Mucosa of stomach (tissue), 1 donor: ENCODE results near the gene ADAMTSL3.

ENCODE experiments used
- H3K27me3 ChIP-seq: one replicate; pipeline ENCODE4 v1.7.0; 2013; ENCODE audit warnings: mild to moderate bottlenecking, low read length; ENCODE audit not compliant: control insufficient read depth, insufficient read depth
- H3K36me3 ChIP-seq: one replicate; pipeline ENCODE4 v1.7.0; 2013; ENCODE audit warnings: low read length; ENCODE audit not compliant: control insufficient read depth, insufficient read depth
- H3K4me1 ChIP-seq: one replicate; pipeline ENCODE4 v1.7.0; 2013; ENCODE audit warnings: mild to moderate bottlenecking, low read length; ENCODE audit not compliant: control insufficient read depth, insufficient read depth
- H3K4me3 ChIP-seq: one replicate; pipeline ENCODE4 v1.7.0; 2013; ENCODE audit warnings: low read length
- H3K9ac ChIP-seq: one replicate; pipeline ENCODE4 v1.7.0; 2013; ENCODE audit warnings: mild to moderate bottlenecking, low read length, moderate library complexity
- H3K9me3 ChIP-seq: one replicate; pipeline ENCODE4 v1.7.0; 2013; ENCODE audit warnings: mild to moderate bottlenecking, low read length, moderate library complexity; ENCODE audit not compliant: control insufficient read depth
- donor health status: Pancreatic carcinoma.

ADAMTSL3 gene

GRCh38 chr15:83653639-83654378 is at the start of gene ADAMTSL3:
TSS of gene ADAMTSL3 (plus strand) at chr15:83654123. CDS start at chr15:83655762, 1,639 bp downstream.
- Histone ChIP-seq H3K4me3 (no peak within 1 kb of the TSS), H3K4me1 (no peaks in the 10 kb centered on the region), H3K9ac (no peak within 1 kb of the TSS)

DNA sequence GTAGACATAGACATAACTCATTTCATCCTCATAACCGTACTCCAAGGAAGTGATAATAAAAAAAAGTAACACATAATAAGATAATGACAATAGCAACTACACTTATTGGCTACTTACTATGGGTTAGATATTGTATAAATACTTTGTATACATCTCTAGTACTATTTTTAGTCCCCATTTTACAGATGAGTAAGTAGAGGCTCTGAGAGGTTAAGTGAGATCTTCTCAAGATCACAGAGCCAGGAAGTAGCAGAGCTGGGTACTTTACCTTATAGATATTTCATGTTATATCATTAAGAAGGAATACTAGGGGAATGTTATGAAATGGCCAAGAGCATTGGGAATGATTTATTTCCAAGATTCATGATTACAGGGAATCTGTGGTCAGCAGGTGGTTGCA is 49.4 kb upstream of the ADAMTSL3 start:
- H3K27me3 ChIP-seq, result no peaks in the 10 kb centered on the region
- H3K9ac ChIP-seq, result no peak overlapping the region
- H3K36me3 ChIP-seq, result no peaks in the 10 kb centered on the region
- H3K9me3 ChIP-seq, result no peaks in the 10 kb centered on the region
- H3K4me1 ChIP-seq, result no peaks in the 10 kb centered on the region
- H3K4me3 ChIP-seq, result no peak overlapping the region

More at GRCh38 chr15:83653639-83654378, at the start of gene ADAMTSL3:
- no peaks in the 10 kb centered on the region for H3K9me3 ChIP-seq
- H3K36me3 ChIP-seq, result no peaks in the 10 kb centered on the region
- peaks cover 23% of the 10 kb centered on the region for H3K27me3 ChIP-seq

DNA sequence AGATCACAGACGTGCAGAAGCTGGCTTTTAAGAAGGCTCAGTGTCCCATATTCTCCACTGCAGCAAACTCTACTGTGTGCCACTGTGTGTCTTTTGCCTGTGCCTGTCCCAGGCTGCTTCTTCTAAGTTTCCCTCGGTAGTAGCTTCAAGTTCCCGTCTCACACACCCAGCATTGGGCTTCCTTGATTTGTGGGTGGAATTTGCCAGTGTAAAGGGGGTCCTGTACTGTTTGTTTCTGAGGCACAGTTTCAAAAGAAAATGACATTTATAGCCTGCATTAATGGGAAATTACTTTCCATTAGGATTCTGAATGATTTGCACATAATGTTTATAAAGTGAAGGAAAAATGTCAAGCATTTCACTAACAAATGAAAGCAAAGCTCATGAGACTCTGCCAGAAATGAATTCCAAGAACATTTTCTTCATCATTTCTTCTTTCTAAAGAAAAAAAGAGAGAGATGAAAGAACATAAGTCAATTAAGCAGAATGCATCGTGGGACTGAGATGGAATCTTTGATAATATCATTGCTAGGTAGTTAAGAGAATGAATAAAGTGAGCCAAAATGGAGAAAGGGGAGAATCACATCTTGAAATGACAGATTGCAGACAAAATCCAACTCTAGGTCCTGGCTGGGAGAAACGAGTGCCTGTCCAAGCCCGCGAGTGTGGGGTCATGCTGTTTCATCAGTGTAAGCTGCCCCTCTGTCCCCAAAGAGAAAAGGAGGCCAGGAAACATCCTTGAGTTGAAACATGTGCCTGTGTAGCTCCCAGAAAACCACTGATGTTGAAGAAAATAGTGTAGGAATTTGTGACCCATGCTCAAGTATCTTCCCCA is 48.6 kb upstream of the ADAMTSL3 start:
- no peak overlapping the region for H3K9ac ChIP-seq
- H3K27me3 ChIP-seq, result no peaks in the 10 kb centered on the region
- no peak overlapping the region for H3K4me3 ChIP-seq
- no peaks in the 10 kb centered on the region for H3K36me3 ChIP-seq
- no peaks in the 10 kb centered on the region for H3K9me3 ChIP-seq
- H3K4me1 ChIP-seq, result no peaks in the 10 kb centered on the region

GRCh38 chr15:83610132-83610531 is 43.8 kb upstream of the ADAMTSL3 start:
- no peaks in the 10 kb centered on the region for H3K27me3 ChIP-seq

GRCh38 chr15:83610901-83611685 is 42.8 kb upstream of the ADAMTSL3 start:
- Histone ChIP-seq H3K4me1 (no peaks in the 10 kb centered on the region), H3K9ac (no peak overlapping the region), H3K9me3 (no peaks in the 10 kb centered on the region), H3K27me3 (no peaks in the 10 kb centered on the region), H3K36me3 (no peaks in the 10 kb centered on the region), H3K4me3 (no peak overlapping the region)

More at GRCh38 chr15:83610132-83610531, 43.8 kb upstream of the ADAMTSL3 start:
- Histone ChIP-seq H3K9ac (no peak overlapping the region), H3K4me3 (no peak overlapping the region), H3K9me3 (no peaks in the 10 kb centered on the region), H3K4me1 (no peaks in the 10 kb centered on the region), H3K36me3 (no peaks in the 10 kb centered on the region)

DNA sequence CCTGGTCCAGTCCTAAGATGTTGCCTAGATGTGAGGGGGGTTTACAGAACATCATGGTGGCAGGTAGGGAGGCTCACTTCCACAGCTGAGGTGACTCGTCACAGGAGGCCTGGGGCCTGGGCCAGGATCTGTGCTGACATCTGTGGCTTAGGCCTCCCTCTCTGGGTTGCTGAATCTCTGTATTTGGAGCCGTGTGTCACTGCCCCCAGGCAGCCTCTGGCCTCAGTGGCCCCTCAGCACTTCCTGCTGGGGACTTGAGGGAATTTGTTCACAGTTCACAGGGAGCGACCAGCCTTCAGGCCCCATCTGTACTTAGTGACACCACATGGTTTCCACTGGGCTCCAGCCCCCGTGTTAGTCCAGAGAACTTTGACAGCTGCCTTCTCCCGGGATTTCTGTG is 41.7 kb upstream of the ADAMTSL3 start:
- Histone ChIP-seq H3K36me3 (no peaks in the 10 kb centered on the region), H3K9ac (no peak overlapping the region), H3K4me1 (no peaks in the 10 kb centered on the region), H3K4me3 (no peak overlapping the region), H3K27me3 (no peaks in the 10 kb centered on the region), H3K9me3 (no peaks in the 10 kb centered on the region)

GRCh38 chr15:83612898-83613635 is 40.9 kb upstream of the ADAMTSL3 start:
- Histone ChIP-seq H3K4me1 (no peaks in the 10 kb centered on the region), H3K36me3 (no peaks in the 10 kb centered on the region), H3K27me3 (no peaks in the 10 kb centered on the region), H3K4me3 (no peak overlapping the region), H3K9ac (no peak overlapping the region), H3K9me3 (no peaks in the 10 kb centered on the region)

DNA sequence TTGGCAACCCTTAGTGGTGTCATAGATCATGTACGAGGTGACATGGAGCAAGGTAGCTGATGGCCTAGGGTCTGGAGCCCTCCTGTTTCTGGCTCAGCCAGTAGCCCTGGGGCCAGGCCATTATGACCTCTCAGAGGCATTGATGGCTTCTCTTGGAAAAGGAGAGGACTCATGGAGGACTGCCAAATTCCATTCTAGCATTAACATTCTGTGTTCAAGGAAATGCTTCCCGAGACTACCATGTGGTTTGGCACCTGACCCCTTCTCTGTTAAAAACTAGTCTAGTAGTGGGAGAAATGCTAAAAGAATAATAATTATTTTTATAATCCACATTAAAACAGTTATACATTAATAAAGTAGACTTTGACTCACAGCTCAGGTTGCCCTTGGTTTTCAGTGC is 40.2 kb upstream of the ADAMTSL3 start:
- H3K36me3 ChIP-seq, result no peaks in the 10 kb centered on the region
- H3K4me3 ChIP-seq, result no peak overlapping the region
- no peak overlapping the region for H3K9ac ChIP-seq
- no peaks in the 10 kb centered on the region for H3K27me3 ChIP-seq
- H3K9me3 ChIP-seq, result no peaks in the 10 kb centered on the region
- H3K4me1 ChIP-seq, result no peaks in the 10 kb centered on the region

GRCh38 chr15:83616840-83617239 is 37.1 kb upstream of the ADAMTSL3 start:
- no peaks in the 10 kb centered on the region for H3K9me3 ChIP-seq

DNA sequence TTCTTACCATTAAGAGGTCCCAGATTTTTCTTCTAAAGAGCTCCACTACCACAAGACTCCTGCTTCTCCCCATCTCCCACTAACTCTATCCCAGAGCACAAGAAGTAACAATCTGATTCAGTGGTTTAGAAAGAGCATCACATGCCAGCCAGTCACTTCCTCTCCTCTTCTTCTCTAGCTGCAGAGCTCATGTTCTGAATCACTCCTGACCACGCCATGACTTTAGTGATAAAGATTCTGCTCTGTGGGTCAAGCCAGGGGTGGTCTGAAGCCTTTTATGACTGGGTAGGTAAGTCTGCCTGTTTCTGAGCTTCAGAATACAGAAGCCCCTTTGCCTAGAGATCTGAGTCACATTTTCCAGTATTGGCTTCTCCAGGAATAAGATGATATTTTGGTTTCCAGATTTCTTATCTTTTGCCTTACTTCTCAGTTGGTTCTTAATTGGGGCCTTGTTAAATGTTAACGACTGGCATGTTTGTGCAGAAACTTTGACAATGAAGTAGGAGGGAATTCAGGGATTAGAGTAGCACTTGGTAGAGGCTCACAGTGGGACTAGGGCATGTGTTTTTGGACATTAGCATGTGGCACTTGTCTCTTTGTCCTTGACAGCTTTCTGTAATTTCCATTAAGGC is 27.6 kb upstream of the ADAMTSL3 start:
- Histone ChIP-seq H3K9ac (no peak overlapping the region), H3K9me3 (no peaks in the 10 kb centered on the region), H3K4me3 (no peak overlapping the region), H3K27me3 (no peaks in the 10 kb centered on the region), H3K4me1 (no peaks in the 10 kb centered on the region), H3K36me3 (no peaks in the 10 kb centered on the region)

More at GRCh38 chr15:83616840-83617239, 37.1 kb upstream of the ADAMTSL3 start:
- H3K9ac ChIP-seq, result no peak overlapping the region
- H3K4me3 ChIP-seq, result no peak overlapping the region
- H3K4me1 ChIP-seq, result no peaks in the 10 kb centered on the region
- no peaks in the 10 kb centered on the region for H3K27me3 ChIP-seq
- H3K36me3 ChIP-seq, result no peaks in the 10 kb centered on the region

DNA sequence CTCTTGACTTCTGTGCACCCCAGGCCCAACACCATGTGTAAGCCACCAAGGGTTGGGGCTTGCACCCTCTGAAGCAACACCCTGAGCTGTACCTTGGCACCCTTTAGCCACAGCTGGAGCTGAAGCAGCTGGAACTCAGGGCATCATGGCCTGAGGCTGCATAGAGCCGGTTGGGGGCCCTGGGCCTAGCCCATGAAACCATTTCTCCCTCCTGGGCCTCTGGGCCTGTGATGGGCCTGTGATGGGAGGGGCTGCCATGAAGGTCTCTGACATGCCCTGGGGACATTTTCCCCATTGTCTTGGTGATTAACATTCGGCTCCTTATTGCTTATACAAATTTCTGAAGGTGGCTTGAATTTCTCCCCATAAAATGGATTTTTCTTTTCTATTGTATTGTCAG is 22.4 kb upstream of the ADAMTSL3 start:
- Histone ChIP-seq H3K9ac (no peak overlapping the region), H3K9me3 (no peaks in the 10 kb centered on the region), H3K4me3 (no peak overlapping the region), H3K4me1 (no peaks in the 10 kb centered on the region), H3K36me3 (no peaks in the 10 kb centered on the region), H3K27me3 (no peaks in the 10 kb centered on the region)
